GM10847 (cell line): ENCODE results near the gene RGPD4.

ENCODE experiments used
- POLR2A ChIP-seq: IDR thresholded peaks from 2 replicates; pipeline ENCODE4 v1.6.1; 2011; ENCODE audit not compliant: insufficient read length; ENCODE audit errors: extremely low read depth

The RGPD4 gene

GRCh38 chr2:107825206-107825563, 1.5 kb upstream of the RGPD4 start:
- TF ChIP-seq POLR2A, result no peak

GRCh38 chr2:107927034-107927534, 100.4 kb downstream of the RGPD4 start:
- TF ChIP-seq POLR2A, result no peak

- no peak for TF ChIP-seq POLR2A
Observed at GRCh38 chr2:107931412-107931811, 104.7 kb downstream of the RGPD4 start.

DNA sequence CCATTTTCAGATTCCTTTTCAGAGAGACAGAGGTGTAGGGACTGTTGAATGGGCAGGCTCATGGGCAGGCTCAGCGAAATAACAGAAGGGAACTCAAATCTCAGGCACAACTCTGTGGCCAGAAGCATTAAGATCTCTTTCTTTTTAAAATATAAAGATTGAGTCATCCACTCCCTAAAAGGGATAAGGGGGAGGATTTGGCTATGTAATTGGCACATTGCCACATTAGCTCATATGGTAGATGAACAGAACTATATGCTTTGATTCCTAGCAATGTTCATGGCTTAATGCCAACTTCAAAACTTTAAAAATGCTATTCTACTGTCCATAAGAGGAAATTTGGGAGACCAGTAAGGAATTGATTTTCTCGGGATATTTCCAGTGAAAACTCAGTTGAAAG, 105.8 kb downstream of the RGPD4 start:
- TF ChIP-seq POLR2A, result no peak

DNA sequence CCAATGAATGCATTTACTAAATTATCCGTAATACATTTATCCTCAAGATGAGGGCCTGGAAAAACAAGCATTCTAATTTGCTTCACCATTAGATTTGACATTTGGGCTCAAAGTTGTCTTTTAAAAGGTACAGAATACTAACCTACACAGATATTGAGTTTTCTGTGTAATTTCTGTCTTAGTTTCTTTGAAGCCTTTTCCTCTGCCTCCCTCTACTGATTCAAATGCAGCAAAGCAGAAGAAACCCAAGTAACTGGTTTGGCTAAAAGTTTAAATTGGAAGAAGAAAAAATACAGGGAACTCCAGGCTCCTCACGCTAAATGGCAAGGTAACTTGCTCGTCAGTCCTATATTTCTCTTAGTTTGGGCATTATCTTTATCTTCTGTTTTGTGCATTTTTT, 106.3 kb downstream of the RGPD4 start:
- TF ChIP-seq POLR2A, result no peak

DNA sequence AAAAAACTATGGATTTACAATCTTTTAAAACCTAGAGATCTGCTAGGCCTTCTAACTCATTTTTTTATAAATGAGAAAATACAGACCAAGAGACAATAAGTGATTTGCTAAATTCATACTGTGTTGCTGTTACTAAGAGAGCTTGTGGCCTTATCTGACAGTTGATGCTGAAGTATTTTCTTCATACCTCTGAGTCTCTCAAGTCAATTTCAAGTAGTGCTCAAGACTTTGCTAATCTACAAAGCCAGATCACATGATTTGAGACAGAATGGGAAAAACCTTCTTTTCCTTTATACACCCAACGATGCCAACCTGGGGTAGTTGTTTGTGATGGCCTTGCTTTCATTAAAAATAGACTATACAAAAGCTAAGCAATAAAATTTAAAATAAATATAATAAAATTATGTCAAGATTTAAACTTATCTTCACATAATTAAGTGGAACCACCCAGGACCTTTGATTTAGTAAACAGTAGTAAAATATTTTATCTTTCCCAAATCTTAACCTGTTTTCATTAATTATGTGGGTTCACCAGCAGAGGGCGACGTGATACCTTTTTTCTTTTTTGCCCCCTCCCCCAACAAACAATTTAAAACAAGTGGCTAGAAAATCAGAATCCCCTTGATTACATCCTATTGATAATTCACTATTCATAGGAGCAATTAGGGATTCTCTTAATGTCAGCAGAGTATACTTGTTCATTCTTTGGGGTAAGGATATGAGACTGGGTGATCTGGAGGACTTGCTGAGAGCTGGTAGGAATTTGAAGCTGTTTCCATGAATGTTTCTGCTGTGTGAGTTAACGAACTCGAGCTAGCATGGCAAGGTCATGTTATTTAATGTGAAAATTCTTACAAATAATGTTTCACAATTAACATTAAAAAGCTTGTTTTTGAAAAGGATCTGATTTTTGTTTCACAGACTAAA, 110.0 kb downstream of the RGPD4 start:
- TF ChIP-seq POLR2A, result no peak
